Naive B cell (primary cell): ENCODE measurements around the gene CCDC57. TPM values are rescaled to one million over a fixed set of nuclear protein-coding genes. Genes with fewer than 3 reads are reported as not detected.
A peak's percentile ranks its signal among the peaks of the same experiment; 100 is the strongest.

Experiments used
- ATAC-seq, 2 donors: fragments of 150-1000 bp; cut with Tn5 transposase; 2 replicates each; pipeline ENCODE4 v1.10.0; 2021; ENCODE audit warnings: low read depth in 2 of 2, mild to moderate bottlenecking in 2 of 2, moderate library complexity in 2 of 2
- DNase-seq: peaks from one replicate; pipeline ENCODE4 v3.0.0; 2022
- H3K27ac Mint-ChIP-seq, 6 donors: one replicate each; pipeline ENCODE4 v1.8.0; 2020 to 2022; ENCODE audit warnings: mild to moderate bottlenecking in 6 of 6, mixed read lengths in 6 of 6, moderate library complexity in 5 of 6, inconsistent platforms in 2 of 6
- H3K27me3 Mint-ChIP-seq, 3 donors: one replicate each; pipeline ENCODE4 v1.8.0; 2021 to 2022; ENCODE audit warnings: mixed read lengths in 3 of 3, mild to moderate bottlenecking in 1 of 3
- H3K36me3 Mint-ChIP-seq, 2 donors: one replicate each; pipeline ENCODE4 v1.8.0; 2020 to 2022; ENCODE audit warnings: mixed read lengths in 2 of 2, inconsistent platforms in 1 of 2, mild to moderate bottlenecking in 1 of 2
- H3K4me1 Mint-ChIP-seq, 3 donors: one replicate each; pipeline ENCODE4 v1.8.0; 2020 to 2022; ENCODE audit warnings: mixed read lengths in 3 of 3, inconsistent platforms in 1 of 3, mild to moderate bottlenecking in 1 of 3, moderate library complexity in 1 of 3
- H3K4me3 Mint-ChIP-seq, 8 donors: one replicate each; pipeline ENCODE4 v1.8.0; 2020 to 2022; ENCODE audit warnings: mild to moderate bottlenecking in 8 of 8, mixed read lengths in 8 of 8, moderate library complexity in 8 of 8, inconsistent platforms in 2 of 8
- H3K9me3 Mint-ChIP-seq, 7 donors: one replicate each; pipeline ENCODE4 v1.8.0; 2020 to 2022; ENCODE audit warnings: mixed read lengths in 7 of 7, mild to moderate bottlenecking in 5 of 7, inconsistent platforms in 2 of 7, moderate library complexity in 1 of 7
- polyA plus RNA-seq, 6 donors: library from polyadenylated mRNA; unstranded; fragments of 300-500 nt; fragmentation: Illumina TruSeq; gene quantifications; one replicate each; pipeline ENCODE4 v1.2.3, GENCODE V29; 2021; ENCODE audit warnings: low read depth in 6 of 6

Gene CCDC57
- polyA plus RNA-seq, 6 donors from 2014 or later, result 15.9 to 31.8 (median 26.5) TPM

- Mint-ChIP-seq H3K4me1 (peaks cover 0 to 6% (median 5%) of the 10 kb centered on the region in 3 donors), H3K27ac (peak overlapping the region in 3 of 6 donors; percentile 39 to 81 (median 72)), H3K9me3 (no peaks in the 10 kb centered on the region), H3K4me3 (no peak overlapping the region), H3K36me3 (peaks cover 4 to 24% of the 10 kb centered on the region in 2 donors), H3K27me3 (no peaks in the 10 kb centered on the region)
- ATAC-seq (no peak), DNase-seq (no peak)
These were observed 40.0 kb upstream of the CCDC57 start for GRCh38 chr17:82252511-82253178.

GRCh38 chr17:82250868-82251500, 38.3 kb upstream of the CCDC57 start:
- H3K27me3 Mint-ChIP-seq, result no peaks in the 10 kb centered on the region
- ATAC-seq, result no peak
- no peak for DNase-seq
- H3K4me1 Mint-ChIP-seq, result peaks cover 5 to 17% (median 14%) of the 10 kb centered on the region in 3 donors
- peak overlapping the region in 2 of 6 donors; percentile 70 to 81 for H3K27ac Mint-ChIP-seq
- H3K36me3 Mint-ChIP-seq, result peaks cover 4 to 19% of the 10 kb centered on the region in 2 donors
- H3K4me3 Mint-ChIP-seq, result no peak overlapping the region
- H3K9me3 Mint-ChIP-seq, result no peaks in the 10 kb centered on the region

GRCh38 chr17:82249896-82250581, 37.4 kb upstream of the CCDC57 start:
- H3K4me1 Mint-ChIP-seq, result peaks cover 5 to 17% (median 15%) of the 10 kb centered on the region in 3 donors
- H3K4me3 Mint-ChIP-seq, result peak overlapping the region in 2 of 8 donors; percentile 29 to 62
- no peak for DNase-seq
- H3K27ac Mint-ChIP-seq, result no peak overlapping the region
- H3K27me3 Mint-ChIP-seq, result no peaks in the 10 kb centered on the region
- no peaks in the 10 kb centered on the region for H3K9me3 Mint-ChIP-seq
- no peak for ATAC-seq
- H3K36me3 Mint-ChIP-seq, result peaks cover 0 to 25% of the 10 kb centered on the region in 2 donors

GRCh38 chr17:82248815-82249674, 36.4 kb upstream of the CCDC57 start:
- Mint-ChIP-seq H3K36me3 (peaks cover 5 to 35% of the 10 kb centered on the region in 2 donors), H3K9me3 (no peaks in the 10 kb centered on the region), H3K4me3 (no peak overlapping the region), H3K27me3 (no peaks in the 10 kb centered on the region), H3K4me1 (peaks cover 8 to 23% (median 22%) of the 10 kb centered on the region in 3 donors), H3K27ac (peak overlapping the region in 1 of 6 donors; percentile 70)
- no peak for ATAC-seq
- DNase-seq, result no peak

GRCh38 chr17:82247856-82248671, 35.4 kb upstream of the CCDC57 start:
- Mint-ChIP-seq H3K27me3 (no peaks in the 10 kb centered on the region), H3K27ac (peak overlapping the region; percentile 33 to 95 (median 65)), H3K4me1 (peaks cover 10 to 27% (median 22%) of the 10 kb centered on the region in 3 donors), H3K9me3 (no peaks in the 10 kb centered on the region), H3K36me3 (peaks cover 8 to 39% of the 10 kb centered on the region in 2 donors), H3K4me3 (peak overlapping the region in 1 of 8 donors; percentile 7)
- ATAC-seq (no peak), DNase-seq (no peak)

GRCh38 chr17:82247182-82247823, 34.7 kb upstream of the CCDC57 start:
- Mint-ChIP-seq H3K4me1 (peaks cover 14 to 29% (median 25%) of the 10 kb centered on the region in 3 donors), H3K27ac (peak overlapping the region in 5 of 6 donors; percentile 38 to 95 (median 62)), H3K27me3 (no peaks in the 10 kb centered on the region), H3K4me3 (peak overlapping the region in 1 of 8 donors; percentile 7), H3K36me3 (peaks cover 8 to 39% of the 10 kb centered on the region in 2 donors), H3K9me3 (no peaks in the 10 kb centered on the region)
- no peak for DNase-seq
- ATAC-seq, result no peak

- DNase-seq (no peak), ATAC-seq (no peak)
- H3K4me3 Mint-ChIP-seq, result peak overlapping the region in 2 of 8 donors; percentile 7 to 40
- peaks cover 8 to 39% of the 10 kb centered on the region in 2 donors for H3K36me3 Mint-ChIP-seq
- H3K9me3 Mint-ChIP-seq, result no peaks in the 10 kb centered on the region
- peak overlapping the region; percentile 49 to 98 (median 72) for H3K27ac Mint-ChIP-seq
- no peaks in the 10 kb centered on the region for H3K27me3 Mint-ChIP-seq
- H3K4me1 Mint-ChIP-seq, result peaks cover 17 to 31% (median 30%) of the 10 kb centered on the region in 3 donors
These were observed 33.9 kb upstream of the CCDC57 start for GRCh38 chr17:82246365-82247181.

- ATAC-seq (no peak), DNase-seq (no peak)
- Mint-ChIP-seq H3K36me3 (peaks cover 8 to 36% of the 10 kb centered on the region in 2 donors), H3K9me3 (no peaks in the 10 kb centered on the region), H3K4me1 (peaks cover 20 to 35% (median 34%) of the 10 kb centered on the region in 3 donors), H3K4me3 (no peak overlapping the region), H3K27me3 (no peaks in the 10 kb centered on the region), H3K27ac (peak overlapping the region in 3 of 6 donors; percentile 70 to 80 (median 73))
These were observed 33.4 kb upstream of the CCDC57 start for GRCh38 chr17:82246040-82246364.

GRCh38 chr17:82245134-82246039, 32.7 kb upstream of the CCDC57 start:
- Mint-ChIP-seq H3K4me1 (peaks cover 23 to 40% (median 39%) of the 10 kb centered on the region in 3 donors), H3K4me3 (peak overlapping the region in 1 of 8 donors; percentile 9), H3K27me3 (no peaks in the 10 kb centered on the region), H3K36me3 (peaks cover 8 to 32% of the 10 kb centered on the region in 2 donors), H3K9me3 (no peaks in the 10 kb centered on the region), H3K27ac (peak overlapping the region in 3 of 6 donors; percentile 38 to 87 (median 51))
- ATAC-seq (no peak), DNase-seq (no peak)

- DNase-seq, result no peak
- Mint-ChIP-seq H3K36me3 (peaks cover 8 to 32% of the 10 kb centered on the region in 2 donors), H3K4me1 (peaks cover 23 to 48% (median 41%) of the 10 kb centered on the region in 3 donors), H3K4me3 (peak overlapping the region in 3 of 8 donors; percentile 9 to 17 (median 13)), H3K27ac (peak overlapping the region in 5 of 6 donors; percentile 47 to 87 (median 72)), H3K27me3 (no peaks in the 10 kb centered on the region), H3K9me3 (no peaks in the 10 kb centered on the region)
- ATAC-seq, result no peak
These were observed 31.9 kb upstream of the CCDC57 start for GRCh38 chr17:82244413-82245133.
